GM13977 (cell line): ENCODE data around the gene INF2.

Source experiments
- DNase-seq: peaks from one replicate; pipeline ENCODE4 v3.0.0; 2012; ENCODE audit warnings: low spot score
- in situ Hi-C: fragments of 300-500 bp; cut with MboI; formaldehyde crosslinking; loops from one replicate; pipeline ENCODE4 v1.12.0; 2022; ENCODE audit warnings: low sequenced_read_pairs, low pct_unique_long_range_greater_than_20kb, mixed read lengths, inconsistent platforms; ENCODE audit not compliant: unreplicated experiment
- TF ChIP-seq, protein P1 (sequence below): IDR thresholded peaks from 2 replicates; pipeline ENCODE4 v1.5.1; 2012; ENCODE audit warnings: mild to moderate bottlenecking, control low read depth; ENCODE audit not compliant: insufficient read depth; ENCODE audit errors: extremely low read depth, missing control alignments

The INF2 gene

DNA sequence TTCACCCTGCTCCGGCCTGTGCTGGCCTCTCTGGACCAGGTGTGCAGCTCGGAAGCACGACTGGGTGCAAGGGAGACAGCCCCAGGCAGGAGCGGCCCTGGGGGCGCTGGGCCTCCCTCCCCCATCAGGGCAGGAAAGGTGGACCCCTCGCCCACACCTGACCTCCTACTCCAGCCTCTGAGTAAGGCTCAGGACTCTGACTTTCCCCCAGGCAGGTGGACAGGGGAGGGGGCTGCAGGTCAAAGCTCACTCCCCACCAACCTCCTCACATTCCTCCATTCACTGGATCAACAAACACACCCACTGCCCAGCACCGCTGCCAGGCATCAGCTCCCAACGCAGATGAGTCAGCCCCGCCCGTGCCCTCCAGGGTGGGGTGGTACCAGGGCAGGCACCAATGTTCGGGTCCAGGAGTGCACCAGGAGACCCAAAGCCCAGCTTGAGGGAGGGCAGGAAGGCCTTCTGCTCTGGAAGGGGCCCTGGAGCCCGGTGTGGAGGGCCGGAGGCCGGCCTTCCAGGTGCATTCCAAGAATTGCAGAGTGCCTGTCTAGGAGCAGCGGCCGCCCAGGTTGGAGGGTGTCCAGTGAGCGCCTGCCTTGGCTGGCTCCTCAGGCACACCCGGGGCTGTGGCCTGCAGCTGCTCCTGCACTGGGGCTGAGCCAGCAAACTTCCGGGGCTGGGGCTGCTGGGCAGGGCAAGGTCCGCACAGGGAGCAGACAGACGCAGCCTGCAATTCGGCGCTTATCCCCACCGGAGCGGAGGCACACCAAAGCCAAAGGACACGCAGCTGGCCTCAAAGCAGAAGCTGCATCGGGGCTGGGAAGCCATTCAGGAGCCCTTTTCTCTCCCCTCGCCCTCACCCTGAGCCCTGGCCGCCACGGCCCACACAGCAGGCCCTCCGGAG lies 1.6 kb upstream of the INF2 start:
- in situ Hi-C loops: no loop called here
- no peak for DNase-seq
- TF ChIP-seq, protein P1, sequence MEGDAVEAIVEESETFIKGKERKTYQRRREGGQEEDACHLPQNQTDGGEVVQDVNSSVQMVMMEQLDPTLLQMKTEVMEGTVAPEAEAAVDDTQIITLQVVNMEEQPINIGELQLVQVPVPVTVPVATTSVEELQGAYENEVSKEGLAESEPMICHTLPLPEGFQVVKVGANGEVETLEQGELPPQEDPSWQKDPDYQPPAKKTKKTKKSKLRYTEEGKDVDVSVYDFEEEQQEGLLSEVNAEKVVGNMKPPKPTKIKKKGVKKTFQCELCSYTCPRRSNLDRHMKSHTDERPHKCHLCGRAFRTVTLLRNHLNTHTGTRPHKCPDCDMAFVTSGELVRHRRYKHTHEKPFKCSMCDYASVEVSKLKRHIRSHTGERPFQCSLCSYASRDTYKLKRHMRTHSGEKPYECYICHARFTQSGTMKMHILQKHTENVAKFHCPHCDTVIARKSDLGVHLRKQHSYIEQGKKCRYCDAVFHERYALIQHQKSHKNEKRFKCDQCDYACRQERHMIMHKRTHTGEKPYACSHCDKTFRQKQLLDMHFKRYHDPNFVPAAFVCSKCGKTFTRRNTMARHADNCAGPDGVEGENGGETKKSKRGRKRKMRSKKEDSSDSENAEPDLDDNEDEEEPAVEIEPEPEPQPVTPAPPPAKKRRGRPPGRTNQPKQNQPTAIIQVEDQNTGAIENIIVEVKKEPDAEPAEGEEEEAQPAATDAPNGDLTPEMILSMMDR: no peak

DNA sequence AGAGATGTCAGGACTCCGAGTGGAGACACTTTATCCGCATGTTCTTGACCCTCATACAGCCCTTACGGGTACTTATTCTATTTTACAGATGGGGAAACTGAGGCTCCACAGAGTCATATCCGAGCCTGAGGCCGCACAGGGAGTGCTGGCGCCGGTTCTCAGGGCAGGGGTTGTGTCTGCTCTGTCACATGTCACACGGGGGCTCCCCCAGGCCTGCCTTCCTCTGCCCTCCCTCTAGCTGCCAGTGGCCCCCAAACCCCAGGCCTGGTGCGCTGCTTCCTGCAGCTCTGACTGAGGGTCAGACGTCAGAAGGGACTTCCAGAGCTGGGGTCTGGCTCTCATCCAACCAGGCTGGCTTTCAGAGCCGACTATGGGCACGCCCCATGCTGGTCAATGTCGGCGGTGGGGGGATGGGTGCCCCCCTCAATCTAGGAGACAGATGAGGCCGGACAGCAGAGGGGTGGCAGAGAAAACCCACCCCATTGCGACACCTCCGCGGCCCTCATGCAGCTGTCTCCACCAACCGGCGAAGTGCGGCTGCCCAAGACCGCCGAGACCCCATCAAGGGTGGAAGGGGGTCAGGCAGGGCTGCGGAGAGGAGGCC lies 811 bp upstream of the INF2 start:
- TF ChIP-seq, protein P1: no peak
- no peak for DNase-seq
- in situ Hi-C loops: no loop called here

DNA sequence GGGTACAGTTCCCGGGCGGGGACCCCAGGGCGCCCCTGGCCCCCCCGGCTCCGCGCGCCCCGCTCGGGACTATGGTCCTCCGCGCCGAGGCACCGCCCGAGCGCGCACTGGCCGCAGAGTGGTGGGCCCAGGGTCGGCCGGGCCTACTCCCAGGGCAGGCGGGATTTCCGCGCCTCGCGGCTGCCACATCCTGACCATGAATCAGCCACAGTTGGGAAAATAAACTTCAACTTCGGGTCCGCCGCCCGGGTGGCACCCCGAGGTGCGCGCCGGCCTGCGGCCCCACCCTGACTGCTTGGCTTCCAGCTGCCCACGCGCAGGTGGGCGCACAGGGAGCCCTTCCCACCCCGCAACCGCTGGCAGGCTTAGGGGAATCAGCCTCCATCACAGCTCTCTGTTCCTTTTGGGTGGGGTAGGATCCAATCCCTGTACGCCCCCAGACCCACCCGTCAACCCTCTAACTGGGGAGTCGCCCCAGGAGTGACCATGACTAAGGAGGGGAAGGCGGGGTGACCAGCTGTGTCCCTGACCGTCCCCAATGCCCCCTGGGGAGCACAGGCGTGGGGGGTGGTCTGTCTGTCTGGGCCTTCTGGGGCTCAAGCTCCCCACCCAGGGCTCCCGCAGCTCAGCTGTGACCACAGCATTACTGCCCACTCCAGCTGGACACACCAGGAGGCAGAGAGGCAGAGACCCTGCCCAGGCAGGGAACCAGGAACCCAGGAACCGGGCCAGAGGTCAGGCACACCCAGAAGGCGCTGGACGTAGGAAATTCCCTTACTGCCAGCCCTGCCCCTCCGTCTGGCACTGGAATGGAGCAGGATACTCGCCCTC lies 678 bp downstream of the INF2 start:
- in situ Hi-C loops: no loop called here
- TF ChIP-seq, protein P1: no peak
- no peak for DNase-seq

DNA sequence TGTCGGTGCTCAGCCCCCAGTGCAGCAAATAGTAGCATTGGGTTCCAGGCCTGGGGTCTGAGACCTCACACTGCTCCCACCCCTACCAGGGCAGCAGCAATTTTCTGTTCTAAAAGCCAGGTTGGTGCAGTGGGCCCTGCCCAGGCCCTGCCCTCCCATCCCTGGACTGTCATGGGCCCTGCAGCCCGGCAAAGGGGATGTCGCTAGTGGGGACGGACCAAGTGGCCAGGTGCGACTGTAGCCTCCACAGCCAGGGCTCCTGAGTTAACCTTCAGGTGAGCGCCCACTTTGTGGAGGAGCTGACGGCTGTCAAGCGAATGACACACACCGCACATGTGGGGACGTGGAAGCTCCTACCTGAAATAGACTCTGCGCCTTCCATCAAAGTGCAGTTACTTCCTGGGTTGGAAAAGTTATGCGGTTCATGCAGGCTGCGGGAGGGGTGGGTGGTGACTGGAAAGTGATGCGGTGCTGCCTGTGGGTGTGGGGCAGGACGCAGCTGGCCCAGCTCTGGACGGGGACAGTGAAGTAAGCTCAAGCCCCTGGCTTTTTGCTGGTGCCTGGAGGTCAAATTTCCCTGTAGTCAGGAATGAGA lies 1.5 kb downstream of the INF2 start:
- in situ Hi-C loops: no loop called here
- TF ChIP-seq, protein P1: no peak
- DNase-seq: no peak

DNA sequence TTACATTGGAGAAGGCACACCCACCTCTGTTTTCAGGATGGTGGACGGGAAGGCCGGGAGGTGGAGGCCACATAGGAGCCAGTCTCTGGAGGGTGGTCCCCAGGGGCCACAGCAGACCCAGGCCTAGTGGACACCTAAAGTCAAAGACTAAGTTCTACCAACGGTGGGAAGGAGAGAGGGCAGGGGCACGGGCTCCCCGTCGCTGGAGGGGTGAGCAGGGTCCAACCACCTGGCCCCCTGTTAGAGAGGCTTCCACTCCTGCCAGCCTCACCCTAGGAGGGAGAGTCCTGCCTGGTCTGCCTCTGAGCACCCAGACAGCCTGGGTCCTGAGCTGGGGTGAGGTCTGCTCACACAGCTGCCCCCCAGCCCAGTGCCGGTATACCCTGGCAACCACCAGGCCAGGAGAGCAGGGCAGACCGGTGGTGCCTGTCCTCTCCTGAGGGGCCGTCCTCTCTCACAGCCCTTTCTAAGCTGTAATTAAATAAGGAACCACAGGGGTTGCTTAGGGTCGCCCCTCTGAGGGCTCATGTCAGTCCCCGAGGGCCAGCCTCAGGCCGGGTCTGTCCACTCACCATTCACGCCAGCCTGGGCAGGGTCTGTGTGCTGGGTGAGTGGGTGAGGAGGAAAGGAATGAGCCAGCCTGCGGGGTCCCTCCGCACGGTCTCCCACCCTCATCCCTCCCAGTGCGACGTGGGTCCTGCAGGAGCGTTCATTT lies 2.3 kb downstream of the INF2 start:
- in situ Hi-C loops: no loop called here
- TF ChIP-seq, protein P1: no peak
- no peak for DNase-seq
